WTC11 (cell line): Measurements from ENCODE around the gene PALM3. TPM values are rescaled to one million over a fixed set of nuclear protein-coding genes. Genes with fewer than 3 reads are reported as not detected.

Source experiments
- ATAC-seq: fragments of 200-7000 bp; cut with Tn5 transposase; 2 replicates; pipeline ENCODE4 v1.10.0; 2021; ENCODE audit warnings: mild to moderate bottlenecking, moderate library complexity
- CTCF ChIA-PET: fragments of 300-600 bp; sonication (Branson Sonifier 250); formaldehyde crosslinking; loops from one replicate; lab custom pipeline; 2021; ENCODE audit warnings: antibody characterized with exemption; lab: Charles Lee
- POLR2A ChIA-PET: fragments of 350-600 bp; sonication (Branson Sonifier 250); formaldehyde crosslinking; loops from one replicate; lab custom pipeline; 2021; ENCODE audit warnings: antibody characterized with exemption; lab: Charles Lee
- DNase-seq: peaks from one replicate; pipeline ENCODE4 v3.0.0; 2021; ENCODE audit warnings: low spot score
- H3K27ac Mint-ChIP-seq: 2 replicates; pipeline ENCODE4 v1.8.0; 2021; ENCODE audit warnings: mixed read lengths
- H3K27me3 Mint-ChIP-seq: 2 replicates; pipeline ENCODE4 v1.8.0; 2021; ENCODE audit warnings: low read depth, mild to moderate bottlenecking, moderate library complexity, mixed read lengths
- H3K36me3 Mint-ChIP-seq: 2 replicates; pipeline ENCODE4 v1.8.0; 2021; ENCODE audit warnings: mixed read lengths
- H3K4me1 Mint-ChIP-seq: 2 replicates; pipeline ENCODE4 v1.8.0; 2022; ENCODE audit warnings: mixed read lengths
- H3K4me3 Mint-ChIP-seq: 2 replicates; pipeline ENCODE4 v1.8.0; 2021; ENCODE audit warnings: mild to moderate bottlenecking, moderate library complexity, mixed read lengths
- H3K9me3 Mint-ChIP-seq: 2 replicates; pipeline ENCODE4 v1.8.0; 2021; ENCODE audit warnings: mixed read lengths
- EMX1 ChIP-seq: fragments of 250-450 bp; sonication (Bioruptor Pico); IDR thresholded peaks from 2 replicates; pipeline ENCODE4 v1.8.0; 2021; ENCODE audit warnings: mild to moderate bottlenecking
- FOXP1 ChIP-seq: sonication (generic); formaldehyde crosslinking; IDR thresholded peaks from 2 replicates; pipeline ENCODE4 v1.8.0; 2022; ENCODE audit warnings: missing genetic modification reagents, mild to moderate bottlenecking, moderate library complexity, borderline replicate concordance
- GRHL2 ChIP-seq: fragments of 250-450 bp; sonication (Bioruptor Pico); IDR thresholded peaks from 2 replicates; pipeline ENCODE4 v1.8.0; 2022; ENCODE audit warnings: mild to moderate bottlenecking, moderate library complexity; ENCODE audit not compliant: insufficient replicate concordance, severe bottlenecking
- HMGA2 ChIP-seq: fragments of 250-450 bp; sonication (Bioruptor Pico); IDR thresholded peaks from 2 replicates; pipeline ENCODE4 v1.4.0; 2021; ENCODE audit warnings: mild to moderate bottlenecking, moderate library complexity
- JAZF1 ChIP-seq: fragments of 250-450 bp; sonication (Bioruptor Pico); IDR thresholded peaks from 2 replicates; pipeline ENCODE4 v1.9.0; 2021; ENCODE audit warnings: moderate library complexity, mild to moderate bottlenecking, inconsistent platforms
- KAT7 ChIP-seq: sonication (generic); formaldehyde crosslinking; IDR thresholded peaks from 2 replicates; pipeline ENCODE4 v1.8.1; 2023; ENCODE audit warnings: missing genetic modification reagents, mild to moderate bottlenecking, borderline replicate concordance
- NFATC4 ChIP-seq: fragments of 250-450 bp; sonication (Bioruptor Pico); IDR thresholded peaks from 2 replicates; pipeline ENCODE4 v1.9.0; 2021; ENCODE audit warnings: mild to moderate bottlenecking
- SOX15 ChIP-seq: fragments of 250-450 bp; sonication (Bioruptor Pico); IDR thresholded peaks from 2 replicates; pipeline ENCODE4 v1.9.0; 2021; ENCODE audit warnings: mild to moderate bottlenecking
- TEAD1 ChIP-seq: sonication (generic); formaldehyde crosslinking; IDR thresholded peaks from 2 replicates; pipeline ENCODE4 v1.8.0; 2022; ENCODE audit warnings: mild to moderate bottlenecking, missing genetic modification reagents
- ZNF121 ChIP-seq: sonication (generic); formaldehyde crosslinking; IDR thresholded peaks from 2 replicates; pipeline ENCODE4 v1.8.0; 2023; ENCODE audit warnings: missing genetic modification reagents
- ZNF263 ChIP-seq: sonication (generic); formaldehyde crosslinking; IDR thresholded peaks from 2 replicates; pipeline ENCODE4 v1.8.1; 2022; ENCODE audit warnings: low read depth, mild to moderate bottlenecking, moderate library complexity, missing genetic modification reagents
- ZNF317 ChIP-seq: sonication (generic); formaldehyde crosslinking; IDR thresholded peaks from 2 replicates; pipeline ENCODE4 v1.8.1; 2023; ENCODE audit warnings: low read depth, mild to moderate bottlenecking, moderate library complexity, missing genetic modification reagents, borderline replicate concordance
- ZNF416 ChIP-seq: fragments of 250-450 bp; sonication (Bioruptor Pico); IDR thresholded peaks from 2 replicates; pipeline ENCODE4 v1.9.0; 2021; ENCODE audit warnings: mild to moderate bottlenecking, inconsistent platforms
- total RNA-seq: library from RNA; stranded (reverse); gene quantifications from 3 replicates; pipeline ENCODE4 v1.2.3, GENCODE V29; 2021
- TF ChIP-seq, protein P1 (sequence below): sonication (generic); formaldehyde crosslinking; IDR thresholded peaks from 2 replicates; pipeline ENCODE4 v1.8.0; 2023; ENCODE audit warnings: missing genetic modification reagents
- TF ChIP-seq, protein P2 (sequence below): sonication (generic); formaldehyde crosslinking; IDR thresholded peaks from 2 replicates; pipeline ENCODE4 v1.8.0; 2022; ENCODE audit warnings: mild to moderate bottlenecking, missing genetic modification reagents
- TF ChIP-seq, protein P3 (sequence below): sonication (generic); formaldehyde crosslinking; IDR thresholded peaks from 2 replicates; pipeline ENCODE4 v1.8.1; 2023; ENCODE audit warnings: mild to moderate bottlenecking, missing genetic modification reagents, borderline replicate concordance
- TF ChIP-seq, protein P4 (sequence below): fragments of 250-450 bp; sonication (Bioruptor Pico); IDR thresholded peaks from 2 replicates; pipeline ENCODE4 v1.9.0; 2021; ENCODE audit warnings: mild to moderate bottlenecking, borderline replicate concordance
- TF ChIP-seq, protein P5 (sequence below): sonication (generic); formaldehyde crosslinking; conservative IDR thresholded peaks from 2 replicates; pipeline ENCODE4 v1.8.1; 2022; ENCODE audit warnings: mild to moderate bottlenecking, missing genetic modification reagents
- TF ChIP-seq, protein P6 (sequence below): sonication (generic); formaldehyde crosslinking; IDR thresholded peaks from 2 replicates; pipeline ENCODE4 v1.8.0; 2022; ENCODE audit warnings: mild to moderate bottlenecking, missing genetic modification reagents
- TF ChIP-seq, protein P7 (sequence below): fragments of 250-450 bp; sonication (Bioruptor Pico); IDR thresholded peaks from 2 replicates; pipeline ENCODE4 v1.9.0; 2021; ENCODE audit warnings: mild to moderate bottlenecking
- TF ChIP-seq, protein P8 (sequence below): sonication (generic); formaldehyde crosslinking; IDR thresholded peaks from 2 replicates; pipeline ENCODE4 v1.8.0; 2022; ENCODE audit warnings: missing genetic modification reagents

PALM3 gene
- total RNA-seq, 1 experiment from 2014 or later, result 31.1 TPM

DNA sequence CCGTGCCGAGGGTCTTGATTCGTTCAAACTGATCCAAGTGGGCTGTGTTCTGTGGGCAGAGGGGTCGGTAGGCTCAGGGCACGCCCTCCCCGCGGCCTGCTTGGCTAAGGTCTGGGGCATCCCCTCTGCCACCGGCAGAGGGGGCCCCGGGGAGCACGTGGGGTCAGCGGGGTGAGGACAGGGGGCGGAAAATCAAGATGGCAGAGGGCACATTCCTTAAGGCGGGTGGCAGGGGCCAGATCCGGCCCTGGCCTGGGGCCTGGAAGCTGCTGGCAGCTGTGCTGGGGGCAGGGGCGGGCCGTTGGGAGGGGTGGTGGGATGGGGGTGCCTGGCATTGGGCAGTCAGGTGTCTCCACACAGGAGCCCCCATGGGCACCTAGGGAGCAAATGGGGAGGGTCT lies 45.0 kb upstream of the PALM3 start (continued):
- TF ChIP-seq ZNF317 (CRISPR knock-in tag), result no peak
- TF ChIP-seq KAT7 (CRISPR knock-in tag), result no peak
- no peak for TF ChIP-seq JAZF1
- TF ChIP-seq, protein P1, sequence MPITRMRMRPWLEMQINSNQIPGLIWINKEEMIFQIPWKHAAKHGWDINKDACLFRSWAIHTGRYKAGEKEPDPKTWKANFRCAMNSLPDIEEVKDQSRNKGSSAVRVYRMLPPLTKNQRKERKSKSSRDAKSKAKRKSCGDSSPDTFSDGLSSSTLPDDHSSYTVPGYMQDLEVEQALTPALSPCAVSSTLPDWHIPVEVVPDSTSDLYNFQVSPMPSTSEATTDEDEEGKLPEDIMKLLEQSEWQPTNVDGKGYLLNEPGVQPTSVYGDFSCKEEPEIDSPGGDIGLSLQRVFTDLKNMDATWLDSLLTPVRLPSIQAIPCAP (CRISPR knock-in tag), result no peak
- no peak for TF ChIP-seq ZNF416 (CRISPR knock-in tag)
- TF ChIP-seq TEAD1, result no peak
- no peak for TF ChIP-seq ZNF121 (CRISPR knock-in tag)

DNA sequence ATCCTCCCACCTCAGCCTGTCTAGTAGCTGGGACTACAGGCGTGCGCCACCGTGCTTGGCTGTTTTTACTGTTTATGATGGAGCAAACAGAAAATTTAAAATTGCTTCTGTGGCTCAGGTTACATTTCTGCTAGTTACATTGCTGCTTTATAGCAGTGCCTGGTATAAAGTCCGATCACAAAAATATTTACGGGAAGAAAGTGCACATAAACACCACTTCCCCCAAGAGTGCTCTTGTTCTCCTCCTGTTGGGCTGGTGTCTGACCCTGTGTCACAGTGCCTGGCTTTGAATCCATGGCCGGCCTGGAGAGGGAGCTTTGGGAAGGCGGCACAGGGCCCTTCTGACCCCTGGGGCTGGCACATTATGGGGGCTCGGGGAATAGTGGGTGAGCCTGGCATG lies 43.8 kb upstream of the PALM3 start:
- no peak for ATAC-seq
- TF ChIP-seq FOXP1 (CRISPR knock-in tag), result no peak
- no peak for TF ChIP-seq GRHL2
- TF ChIP-seq NFATC4 (CRISPR knock-in tag), result no peak
- no peak for TF ChIP-seq JAZF1
- TF ChIP-seq, protein P2, sequence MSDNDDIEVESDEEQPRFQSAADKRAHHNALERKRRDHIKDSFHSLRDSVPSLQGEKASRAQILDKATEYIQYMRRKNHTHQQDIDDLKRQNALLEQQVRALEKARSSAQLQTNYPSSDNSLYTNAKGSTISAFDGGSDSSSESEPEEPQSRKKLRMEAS, result no peak
- TF ChIP-seq, protein P3, sequence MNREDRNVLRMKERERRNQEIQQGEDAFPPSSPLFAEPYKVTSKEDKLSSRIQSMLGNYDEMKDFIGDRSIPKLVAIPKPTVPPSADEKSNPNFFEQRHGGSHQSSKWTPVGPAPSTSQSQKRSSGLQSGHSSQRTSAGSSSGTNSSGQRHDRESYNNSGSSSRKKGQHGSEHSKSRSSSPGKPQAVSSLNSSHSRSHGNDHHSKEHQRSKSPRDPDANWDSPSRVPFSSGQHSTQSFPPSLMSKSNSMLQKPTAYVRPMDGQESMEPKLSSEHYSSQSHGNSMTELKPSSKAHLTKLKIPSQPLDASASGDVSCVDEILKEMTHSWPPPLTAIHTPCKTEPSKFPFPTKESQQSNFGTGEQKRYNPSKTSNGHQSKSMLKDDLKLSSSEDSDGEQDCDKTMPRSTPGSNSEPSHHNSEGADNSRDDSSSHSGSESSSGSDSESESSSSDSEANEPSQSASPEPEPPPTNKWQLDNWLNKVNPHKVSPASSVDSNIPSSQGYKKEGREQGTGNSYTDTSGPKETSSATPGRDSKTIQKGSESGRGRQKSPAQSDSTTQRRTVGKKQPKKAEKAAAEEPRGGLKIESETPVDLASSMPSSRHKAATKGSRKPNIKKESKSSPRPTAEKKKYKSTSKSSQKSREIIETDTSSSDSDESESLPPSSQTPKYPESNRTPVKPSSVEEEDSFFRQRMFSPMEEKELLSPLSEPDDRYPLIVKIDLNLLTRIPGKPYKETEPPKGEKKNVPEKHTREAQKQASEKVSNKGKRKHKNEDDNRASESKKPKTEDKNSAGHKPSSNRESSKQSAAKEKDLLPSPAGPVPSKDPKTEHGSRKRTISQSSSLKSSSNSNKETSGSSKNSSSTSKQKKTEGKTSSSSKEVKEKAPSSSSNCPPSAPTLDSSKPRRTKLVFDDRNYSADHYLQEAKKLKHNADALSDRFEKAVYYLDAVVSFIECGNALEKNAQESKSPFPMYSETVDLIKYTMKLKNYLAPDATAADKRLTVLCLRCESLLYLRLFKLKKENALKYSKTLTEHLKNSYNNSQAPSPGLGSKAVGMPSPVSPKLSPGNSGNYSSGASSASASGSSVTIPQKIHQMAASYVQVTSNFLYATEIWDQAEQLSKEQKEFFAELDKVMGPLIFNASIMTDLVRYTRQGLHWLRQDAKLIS (CRISPR knock-in tag), result no peak
- TF ChIP-seq, protein P4, sequence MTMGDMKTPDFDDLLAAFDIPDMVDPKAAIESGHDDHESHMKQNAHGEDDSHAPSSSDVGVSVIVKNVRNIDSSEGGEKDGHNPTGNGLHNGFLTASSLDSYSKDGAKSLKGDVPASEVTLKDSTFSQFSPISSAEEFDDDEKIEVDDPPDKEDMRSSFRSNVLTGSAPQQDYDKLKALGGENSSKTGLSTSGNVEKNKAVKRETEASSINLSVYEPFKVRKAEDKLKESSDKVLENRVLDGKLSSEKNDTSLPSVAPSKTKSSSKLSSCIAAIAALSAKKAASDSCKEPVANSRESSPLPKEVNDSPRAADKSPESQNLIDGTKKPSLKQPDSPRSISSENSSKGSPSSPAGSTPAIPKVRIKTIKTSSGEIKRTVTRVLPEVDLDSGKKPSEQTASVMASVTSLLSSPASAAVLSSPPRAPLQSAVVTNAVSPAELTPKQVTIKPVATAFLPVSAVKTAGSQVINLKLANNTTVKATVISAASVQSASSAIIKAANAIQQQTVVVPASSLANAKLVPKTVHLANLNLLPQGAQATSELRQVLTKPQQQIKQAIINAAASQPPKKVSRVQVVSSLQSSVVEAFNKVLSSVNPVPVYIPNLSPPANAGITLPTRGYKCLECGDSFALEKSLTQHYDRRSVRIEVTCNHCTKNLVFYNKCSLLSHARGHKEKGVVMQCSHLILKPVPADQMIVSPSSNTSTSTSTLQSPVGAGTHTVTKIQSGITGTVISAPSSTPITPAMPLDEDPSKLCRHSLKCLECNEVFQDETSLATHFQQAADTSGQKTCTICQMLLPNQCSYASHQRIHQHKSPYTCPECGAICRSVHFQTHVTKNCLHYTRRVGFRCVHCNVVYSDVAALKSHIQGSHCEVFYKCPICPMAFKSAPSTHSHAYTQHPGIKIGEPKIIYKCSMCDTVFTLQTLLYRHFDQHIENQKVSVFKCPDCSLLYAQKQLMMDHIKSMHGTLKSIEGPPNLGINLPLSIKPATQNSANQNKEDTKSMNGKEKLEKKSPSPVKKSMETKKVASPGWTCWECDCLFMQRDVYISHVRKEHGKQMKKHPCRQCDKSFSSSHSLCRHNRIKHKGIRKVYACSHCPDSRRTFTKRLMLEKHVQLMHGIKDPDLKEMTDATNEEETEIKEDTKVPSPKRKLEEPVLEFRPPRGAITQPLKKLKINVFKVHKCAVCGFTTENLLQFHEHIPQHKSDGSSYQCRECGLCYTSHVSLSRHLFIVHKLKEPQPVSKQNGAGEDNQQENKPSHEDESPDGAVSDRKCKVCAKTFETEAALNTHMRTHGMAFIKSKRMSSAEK (CRISPR knock-in tag), result no peak
- TF ChIP-seq, protein P5, sequence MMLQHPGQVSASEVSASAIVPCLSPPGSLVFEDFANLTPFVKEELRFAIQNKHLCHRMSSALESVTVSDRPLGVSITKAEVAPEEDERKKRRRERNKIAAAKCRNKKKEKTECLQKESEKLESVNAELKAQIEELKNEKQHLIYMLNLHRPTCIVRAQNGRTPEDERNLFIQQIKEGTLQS, result no peak
- TF ChIP-seq ZNF263 (CRISPR knock-in tag), result no peak
- no peak for TF ChIP-seq EMX1 (CRISPR knock-in tag)
- no peak for TF ChIP-seq HMGA2
- TF ChIP-seq, protein P6, sequence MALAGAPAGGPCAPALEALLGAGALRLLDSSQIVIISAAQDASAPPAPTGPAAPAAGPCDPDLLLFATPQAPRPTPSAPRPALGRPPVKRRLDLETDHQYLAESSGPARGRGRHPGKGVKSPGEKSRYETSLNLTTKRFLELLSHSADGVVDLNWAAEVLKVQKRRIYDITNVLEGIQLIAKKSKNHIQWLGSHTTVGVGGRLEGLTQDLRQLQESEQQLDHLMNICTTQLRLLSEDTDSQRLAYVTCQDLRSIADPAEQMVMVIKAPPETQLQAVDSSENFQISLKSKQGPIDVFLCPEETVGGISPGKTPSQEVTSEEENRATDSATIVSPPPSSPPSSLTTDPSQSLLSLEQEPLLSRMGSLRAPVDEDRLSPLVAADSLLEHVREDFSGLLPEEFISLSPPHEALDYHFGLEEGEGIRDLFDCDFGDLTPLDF, result no peak
- TF ChIP-seq, protein P7, sequence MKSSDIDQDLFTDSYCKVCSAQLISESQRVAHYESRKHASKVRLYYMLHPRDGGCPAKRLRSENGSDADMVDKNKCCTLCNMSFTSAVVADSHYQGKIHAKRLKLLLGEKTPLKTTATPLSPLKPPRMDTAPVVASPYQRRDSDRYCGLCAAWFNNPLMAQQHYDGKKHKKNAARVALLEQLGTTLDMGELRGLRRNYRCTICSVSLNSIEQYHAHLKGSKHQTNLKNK (CRISPR knock-in tag), result no peak
- TF ChIP-seq SOX15 (CRISPR knock-in tag), result no peak
- no peak for TF ChIP-seq ZNF416 (CRISPR knock-in tag)
- TF ChIP-seq, protein P8, sequence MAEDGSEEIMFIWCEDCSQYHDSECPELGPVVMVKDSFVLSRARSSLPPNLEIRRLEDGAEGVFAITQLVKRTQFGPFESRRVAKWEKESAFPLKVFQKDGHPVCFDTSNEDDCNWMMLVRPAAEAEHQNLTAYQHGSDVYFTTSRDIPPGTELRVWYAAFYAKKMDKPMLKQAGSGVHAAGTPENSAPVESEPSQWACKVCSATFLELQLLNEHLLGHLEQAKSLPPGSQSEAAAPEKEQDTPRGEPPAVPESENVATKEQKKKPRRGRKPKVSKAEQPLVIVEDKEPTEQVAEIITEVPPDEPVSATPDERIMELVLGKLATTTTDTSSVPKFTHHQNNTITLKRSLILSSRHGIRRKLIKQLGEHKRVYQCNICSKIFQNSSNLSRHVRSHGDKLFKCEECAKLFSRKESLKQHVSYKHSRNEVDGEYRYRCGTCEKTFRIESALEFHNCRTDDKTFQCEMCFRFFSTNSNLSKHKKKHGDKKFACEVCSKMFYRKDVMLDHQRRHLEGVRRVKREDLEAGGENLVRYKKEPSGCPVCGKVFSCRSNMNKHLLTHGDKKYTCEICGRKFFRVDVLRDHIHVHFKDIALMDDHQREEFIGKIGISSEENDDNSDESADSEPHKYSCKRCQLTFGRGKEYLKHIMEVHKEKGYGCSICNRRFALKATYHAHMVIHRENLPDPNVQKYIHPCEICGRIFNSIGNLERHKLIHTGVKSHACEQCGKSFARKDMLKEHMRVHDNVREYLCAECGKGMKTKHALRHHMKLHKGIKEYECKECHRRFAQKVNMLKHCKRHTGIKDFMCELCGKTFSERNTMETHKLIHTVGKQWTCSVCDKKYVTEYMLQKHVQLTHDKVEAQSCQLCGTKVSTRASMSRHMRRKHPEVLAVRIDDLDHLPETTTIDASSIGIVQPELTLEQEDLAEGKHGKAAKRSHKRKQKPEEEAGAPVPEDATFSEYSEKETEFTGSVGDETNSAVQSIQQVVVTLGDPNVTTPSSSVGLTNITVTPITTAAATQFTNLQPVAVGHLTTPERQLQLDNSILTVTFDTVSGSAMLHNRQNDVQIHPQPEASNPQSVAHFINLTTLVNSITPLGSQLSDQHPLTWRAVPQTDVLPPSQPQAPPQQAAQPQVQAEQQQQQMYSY (CRISPR knock-in tag), result no peak

More for the DNA sequence above, 43.8 kb upstream of the PALM3 start:
- H3K4me3 Mint-ChIP-seq, result no peak overlapping the region
- ChIA-PET CTCF (interaction anchor here (0.8 to 0.9 kb wide), 2 partner anchors 17 to 59 kb away, joined by 3 read pairs; no protein-coding TSS in a partner anchor), POLR2A (no interaction called here)
- no peak for DNase-seq
- no peaks in the 10 kb centered on the region for H3K27me3 Mint-ChIP-seq
- H3K4me1 Mint-ChIP-seq, result no peaks in the 10 kb centered on the region
- no peaks in the 10 kb centered on the region for H3K36me3 Mint-ChIP-seq
- H3K9me3 Mint-ChIP-seq, result no peaks in the 10 kb centered on the region
- no peak overlapping the region for H3K27ac Mint-ChIP-seq
